Endometrial microvascular endothelial cells (primary cell): ENCODE results near the gene PHOX2A. TPM values are rescaled to one million over a fixed set of nuclear protein-coding genes. Genes with fewer than 3 reads are reported as not detected.
"Not testable (repeated sequence)": the region's sequence is repeated elsewhere in the genome, so short reads cannot be mapped to it uniquely, and the experiment has no call there.

Experiments
- in situ Hi-C: cut with HindIII; loops from 2 replicates; pipeline ENCODE4 v1.10.0; 2017; ENCODE audit warnings: low sequenced_read_pairs, low pct_unique_long_range_greater_than_20kb; ENCODE audit errors: inconsistent ontology term
- total RNA-seq: library from RNA; depleted of rRNA; stranded (reverse); fragments of >200 nt; gene quantifications from one replicate; pipeline ENCODE4 v1.2.3, GENCODE V29; 2015; ENCODE audit errors: inconsistent ontology term

PHOX2A gene
- total RNA-seq, 1 donor from 2014 or later, result not detected

- in situ Hi-C loops, result no loop called here
These were observed 18.5 kb downstream of the PHOX2A start for GRCh38 chr11:72225411-72225951.

GRCh38 chr11:72224564-72225410 is 19.2 kb downstream of the PHOX2A start, which contains the start of gene INPPL1:
Gene INPPL1 (plus strand): TSS chr11:72224767. CDS start chr11:72224985, 218 bp downstream.
- in situ Hi-C loops, result no loop called here

- in situ Hi-C loops, result no loop called here
These were observed 20.1 kb downstream of the PHOX2A start for GRCh38 chr11:72223615-72224563.

- in situ Hi-C loops, result no loop called here
These were observed 20.9 kb downstream of the PHOX2A start for GRCh38 chr11:72222907-72223614.

GRCh38 chr11:72222106-72222891 is 21.7 kb downstream of the PHOX2A start:
- in situ Hi-C loops, result no loop called here

GRCh38 chr11:72221386-72222075 is 22.4 kb downstream of the PHOX2A start:
- in situ Hi-C loops, result no loop called here

- in situ Hi-C loops, result no loop called here
These were observed 23.1 kb downstream of the PHOX2A start for GRCh38 chr11:72220696-72221363.

- in situ Hi-C loops, result no loop called here
These were observed 25.7 kb downstream of the PHOX2A start for GRCh38 chr11:72218251-72218745.

- in situ Hi-C loops, result no loop called here
These were observed 26.1 kb downstream of the PHOX2A start for GRCh38 chr11:72217841-72218240.

GRCh38 chr11:72216638-72217037 is 27.3 kb downstream of the PHOX2A start, which contains the start of gene FOLR2:
Gene FOLR2 (plus strand): TSS chr11:72216794. CDS start chr11:72218585, 1,791 bp downstream.
- in situ Hi-C loops, result no loop called here

GRCh38 chr11:72209101-72209500 is 34.9 kb downstream of the PHOX2A start:
- in situ Hi-C loops, result no loop called here

- in situ Hi-C loops, result no loop called here
These were observed 35.7 kb downstream of the PHOX2A start for GRCh38 chr11:72208281-72208680.

- in situ Hi-C loops, result not testable (repeated sequence)
These were observed 37.2 kb downstream of the PHOX2A start for GRCh38 chr11:72206794-72207193.

- in situ Hi-C loops, result no loop called here
These were observed 39.1 kb downstream of the PHOX2A start for GRCh38 chr11:72204886-72205285.

- in situ Hi-C loops, result no loop called here
These were observed 40.8 kb downstream of the PHOX2A start for GRCh38 chr11:72203163-72203562.

- in situ Hi-C loops, result no loop called here
These were observed 41.4 kb downstream of the PHOX2A start for GRCh38 chr11:72202571-72202970.

- in situ Hi-C loops, result not testable (repeated sequence)
These were observed 42.5 kb downstream of the PHOX2A start for GRCh38 chr11:72201445-72201844.
